ENCODE measurements around the gene DAAM1.

- no peak for TF ChIP-seq CTCF (IDR thresholded peaks at IDR 0.05)
- TF ChIP-seq POLR2A (IDR thresholded peaks at IDR 0.05) = no peak
Measured at GRCh38 chr14:59253527-59253926, 65.1 kb downstream of the DAAM1 start.

All from uterus (tissue), 2 donors.